PC-3 (cell line): ENCODE data around the gene TTBK1. TPM values are rescaled to one million over a fixed set of nuclear protein-coding genes. Genes with fewer than 3 reads are reported as not detected.

Experiments
- ATAC-seq: fragments of 200-7000 bp; cut with Tn5 transposase; 2 replicates; pipeline ENCODE4 v1.9.1; 2020; ENCODE audit warnings: mild to moderate bottlenecking, moderate library complexity
- BruUV-seq: library from RNA; stranded (reverse); fragments of 400-500 nt; replicated peaks from 2 replicates; lab custom pipeline; 2021; lab: Mats Ljungman, UMichigan
- CTCF ChIA-PET: fragments of 300-600 bp; sonication (Branson Sonifier 250); formaldehyde crosslinking; loops from one replicate; lab custom pipeline; 2022; ENCODE audit warnings: antibody characterized with exemption; lab: Charles Lee
- POLR2A ChIA-PET: fragments of 300-600 bp; sonication (Branson Sonifier 250); formaldehyde crosslinking; loops from one replicate; lab custom pipeline; 2022; ENCODE audit warnings: antibody characterized with exemption; ENCODE audit not compliant: unreplicated experiment; lab: Charles Lee
- DNase-seq: peaks from one replicate; pipeline ENCODE4 v3.0.0-alpha.2; 2015
- H2AFZ ChIP-seq: fragments of 300-600 bp; sonication (generic); 2 replicates; pipeline ENCODE4 v1.6.0; 2016; ENCODE audit warnings: antibody characterized with exemption, low read length
- H3F3A ChIP-seq: fragments of 300-600 bp; sonication (generic); one replicate; pipeline ENCODE4 v1.6.0; 2017; ENCODE audit warnings: antibody characterized with exemption, low read length, control low read depth, mild to moderate bottlenecking; ENCODE audit not compliant: unreplicated experiment
- H3K27ac ChIP-seq: fragments of 300-600 bp; sonication (generic); 2 replicates; pipeline ENCODE4 v1.5.1; 2016; ENCODE audit warnings: mild to moderate bottlenecking, low read length
- H3K27me3 ChIP-seq: fragments of 300-600 bp; sonication (generic); 2 replicates; pipeline ENCODE4 v1.6.1; 2016; ENCODE audit warnings: low read length, mixed read lengths
- H3K36me3 ChIP-seq: fragments of 300-600 bp; sonication (generic); 2 replicates; pipeline ENCODE4 v1.6.1; 2016; ENCODE audit warnings: low read depth, mixed run types, low read length, mixed read lengths
- H3K4me1 ChIP-seq: fragments of 300-600 bp; sonication (generic); 2 replicates; pipeline ENCODE4 v1.5.1; 2016; ENCODE audit warnings: low read length; ENCODE audit not compliant: insufficient read depth
- H3K4me2 ChIP-seq: fragments of 300-600 bp; sonication (generic); 2 replicates; pipeline ENCODE4 v1.6.0; 2016; ENCODE audit warnings: low read length
- H3K4me3 ChIP-seq: fragments of 300-600 bp; sonication (generic); 2 replicates; pipeline ENCODE4 v1.5.1; 2016; ENCODE audit warnings: mild to moderate bottlenecking, low read length, mixed read lengths
- H3K79me2 ChIP-seq: fragments of 300-600 bp; sonication (generic); 2 replicates; pipeline ENCODE4 v1.6.1; 2017; ENCODE audit warnings: low read length, mixed read lengths
- H3K9ac ChIP-seq: fragments of 300-600 bp; sonication (generic); 2 replicates; pipeline ENCODE4 v1.6.0; 2016; ENCODE audit warnings: mild to moderate bottlenecking, low read length
- H3K9me2 ChIP-seq: fragments of 300-600 bp; sonication (generic); replicated peaks from 2 replicates; pipeline ENCODE4 v1.6.1; 2016; ENCODE audit warnings: mixed run types, low read length, mixed read lengths
- H3K9me3 ChIP-seq: fragments of 300-600 bp; sonication (generic); 2 replicates; pipeline ENCODE4 v1.6.1; 2016; ENCODE audit warnings: low read length, mixed read lengths
- H4K20me1 ChIP-seq: fragments of 300-600 bp; sonication (generic); 2 replicates; pipeline ENCODE4 v1.6.1; 2016; ENCODE audit warnings: low read length, mixed read lengths
- CTCF ChIP-seq: fragments of 300-600 bp; sonication (generic); conservative IDR thresholded peaks from 2 replicates; pipeline ENCODE4 v1.5.1; 2017; ENCODE audit warnings: antibody characterized with exemption, low read depth, mild to moderate bottlenecking, low read length
- EZH2 ChIP-seq: fragments of 300-600 bp; sonication (generic); IDR thresholded peaks from one replicate; pipeline ENCODE4 v1.6.1; 2017; ENCODE audit warnings: antibody characterized with exemption, mild to moderate bottlenecking, low read length; ENCODE audit not compliant: unreplicated experiment
- EZH2phosphoT487 ChIP-seq: fragments of 300-600 bp; sonication (generic); IDR thresholded peaks from 2 replicates; pipeline ENCODE4 v1.6.1; 2018; ENCODE audit warnings: mild to moderate bottlenecking, antibody characterized with exemption, low read length, borderline replicate concordance
- intact Hi-C: fragments of 100-400 bp; cut with micrococcal nuclease; formaldehyde crosslinking; loops from 2 replicates; pipeline ENCODE4 v1.9.0; 2023
- total RNA-seq: library from RNA; depleted of rRNA; stranded (reverse); fragments of >200 nt; gene quantifications from 2 replicates; pipeline ENCODE4 v1.2.3, GENCODE V29; 2014

The TTBK1 gene
- total RNA-seq, 1 experiment from 2014 or later, result not detected

DNA sequence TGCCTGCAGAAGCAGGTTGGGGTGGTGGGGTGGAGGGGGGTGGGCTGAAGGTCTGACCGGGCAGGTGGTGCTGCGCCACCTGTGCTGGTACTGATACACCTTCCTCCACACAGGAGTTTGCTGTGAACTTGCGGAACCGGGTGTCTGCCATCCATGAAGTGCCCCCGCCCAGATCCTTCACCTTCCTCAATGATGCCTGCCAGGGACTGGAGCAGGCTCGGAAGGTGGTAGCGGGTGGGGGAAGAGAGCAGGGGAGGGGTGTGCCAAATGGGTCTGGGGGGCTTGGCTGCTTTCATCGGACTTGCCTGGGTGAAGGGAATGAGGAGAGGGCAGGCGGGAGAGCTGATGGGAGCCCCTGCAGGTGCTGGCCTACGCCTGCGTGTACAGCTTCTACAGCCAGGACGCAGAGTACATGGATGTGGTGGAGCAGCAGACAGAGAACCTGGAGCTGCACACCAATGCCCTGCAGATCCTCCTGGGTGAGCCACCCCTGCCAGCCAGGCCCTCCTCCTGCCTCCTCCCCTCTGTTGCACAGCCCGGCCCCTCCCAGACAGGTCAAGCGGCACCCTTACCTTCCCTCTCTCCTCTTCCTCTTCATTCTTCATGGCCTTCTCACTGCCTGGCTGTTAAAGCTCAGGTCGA lies 20.7 kb upstream of the TTBK1 start:
- no peaks in the 10 kb centered on the region for H4K20me1 ChIP-seq
- H3K36me3 ChIP-seq, result no peaks in the 10 kb centered on the region
- TF ChIP-seq EZH2, result no peak
- TF ChIP-seq EZH2phosphoT487, result no peak
- TF ChIP-seq CTCF, result no peak
- BruUV-seq, result no TSS peak
- peaks cover 5% of the 10 kb centered on the region for H3K79me2 ChIP-seq
- CTCF ChIA-PET, result interaction anchor here (0.6 kb wide), 1 partner anchor 215 kb away, joined by 3 read pairs; no protein-coding TSS in a partner anchor
- H3F3A ChIP-seq, result no peaks in the 10 kb centered on the region
- no peak overlapping the region for H3K27ac ChIP-seq
- intact Hi-C loops, result no loop called here
- H3K9ac ChIP-seq, result no peak overlapping the region
- DNase-seq, result no peak
- ATAC-seq, result no peak
- H3K4me3 ChIP-seq, result no peak overlapping the region
- POLR2A ChIA-PET, result no interaction called here
- no peaks in the 10 kb centered on the region for H3K9me2 ChIP-seq
- no peaks in the 10 kb centered on the region for H3K27me3 ChIP-seq
- H2AFZ ChIP-seq, result no peak overlapping the region
- no peak overlapping the region for H3K4me2 ChIP-seq
- no peaks in the 10 kb centered on the region for H3K9me3 ChIP-seq
- 0 out of 2 replicates have a peak, but pooled peaks cover 3% of the 10 kb centered on the region for H3K4me1 ChIP-seq

- Histone ChIP-seq H3K27me3 (no peaks in the 10 kb centered on the region), H3K4me1 (peaks cover 5% of the 10 kb centered on the region; the same call in 1 of the 2 replicates), H3K9me2 (no peaks in the 10 kb centered on the region), H3K4me3 (no peak overlapping the region), H3K4me2 (no peak overlapping the region), H3F3A (no peaks in the 10 kb centered on the region), H3K9ac (no peak overlapping the region), H2AFZ (no peak overlapping the region), H4K20me1 (no peaks in the 10 kb centered on the region), H3K9me3 (no peaks in the 10 kb centered on the region), H3K36me3 (no peaks in the 10 kb centered on the region), H3K27ac (no peak overlapping the region), H3K79me2 (peaks cover 12% of the 10 kb centered on the region)
- POLR2A ChIA-PET, result no interaction called here
- intact Hi-C loops, result no loop called here
- TF ChIP-seq CTCF (no peak), EZH2 (no peak), EZH2phosphoT487 (no peak)
- ATAC-seq (no peak), DNase-seq (no peak)
- CTCF ChIA-PET, result interaction anchor here (0.6 kb wide), 1 partner anchor 214 kb away, joined by 3 read pairs; no protein-coding TSS in a partner anchor
- no TSS peak for BruUV-seq
Measured at GRCh38 chr6:43223175-43223574, 20.1 kb upstream of the TTBK1 start.

- BruUV-seq, result no TSS peak
- Histone ChIP-seq H3K36me3 (no peaks in the 10 kb centered on the region), H3K9me3 (no peaks in the 10 kb centered on the region), H4K20me1 (no peaks in the 10 kb centered on the region), H3F3A (no peaks in the 10 kb centered on the region), H2AFZ (no peak overlapping the region), H3K79me2 (peaks cover 19% of the 10 kb centered on the region), H3K9me2 (no peaks in the 10 kb centered on the region), H3K4me1 (peaks cover 10% of the 10 kb centered on the region; the same call in 1 of the 2 replicates), H3K4me2 (no peak overlapping the region), H3K27ac (no peak overlapping the region), H3K9ac (no peak overlapping the region), H3K4me3 (no peak overlapping the region), H3K27me3 (no peaks in the 10 kb centered on the region)
- ChIA-PET CTCF (no interaction called here), POLR2A (no interaction called here)
- DNase-seq (no peak), ATAC-seq (no peak)
- no peak for TF ChIP-seq EZH2
- no peak for TF ChIP-seq EZH2phosphoT487
- no peak for TF ChIP-seq CTCF
- intact Hi-C loops, result no loop called here
Measured at GRCh38 chr6:43226192-43226851, 17.0 kb upstream of the TTBK1 start.
